Measurements from ENCODE around the gene KCNMA1. TPM values are rescaled to one million over a fixed set of nuclear protein-coding genes. Genes with fewer than 3 reads are reported as not detected.

The KCNMA1 gene
- total and polyA plus RNA-seq, 9 of the 15 experiments (the other 6 are each of a cell fraction or from before 2014, with no cell fraction given): 0.01 to 0.95 (median 0.15) TPM; not detected in 4

GRCh38 chr10:77594471-77594783, 43.2 kb downstream of the KCNMA1 start:
- DNase-seq (ENCODE audit: extremely low read depth in 1 of 4, low spot score in 3 of 4): no peak
- WGBS (ENCODE audit: insufficient coverage, low coverage, missing lambda C conversion rate): 7% methylated on average over 4 of the region's 4 CpGs
- TF ChIP-seq ZNF592 (IDR thresholded peaks at IDR 0.05) (no peak), PBX2 (CRISPR knock-in tag; IDR thresholded peaks at IDR 0.05; ENCODE audit: low read depth) (no peak), PBX2 (tag; conservative IDR thresholded peaks at IDR 0.05; ENCODE audit: low read depth) (no peak), HMGXB4 (CRISPR knock-in tag; IDR thresholded peaks at IDR 0.05) (no peak), ZNF766 (CRISPR knock-in tag; conservative IDR thresholded peaks at IDR 0.05) (no peak), MXI1 (IDR thresholded peaks at IDR 0.05; ENCODE audit: low read depth, low read length) (no peak), HIVEP1 (CRISPR knock-in tag; IDR thresholded peaks at IDR 0.05) (no peak), ZNF780A (CRISPR knock-in tag; IDR thresholded peaks at IDR 0.05) (no peak), SIN3B (IDR thresholded peaks at IDR 0.05; ENCODE audit: low read depth) (no peak), HNRNPL (IDR thresholded peaks at IDR 0.05; ENCODE audit: low read depth, low read length) (no peak), KAT2B (IDR thresholded peaks at IDR 0.05; ENCODE audit: low read depth, low read length) (no peak)
- no peak overlapping the region for H3K4me2 ChIP-seq (ENCODE audit: insufficient read depth, low read length)
- no peaks in the 10 kb centered on the region; a peak in 2 of 5 replicates for H3K4me1 ChIP-seq (replicated peaks in 1 of 2; ENCODE audit: control insufficient read depth in 2 of 2, insufficient read depth in 2 of 2, low read length in 2 of 2)
- no peaks in the 10 kb centered on the region for H3K79me2 ChIP-seq (ENCODE audit: control insufficient read depth, insufficient read depth, low read length)
- no TSS peak for BruUV-seq (replicated peaks)
- no peaks in the 10 kb centered on the region for H3K9me3 ChIP-seq (replicated peaks; ENCODE audit: control insufficient read depth, insufficient read depth, low read depth, low read length)
- CTCF ChIA-PET (ENCODE audit: low intra/inter-chr PET ratio): no interaction called here
- no peaks in the 10 kb centered on the region for H3K36me3 ChIP-seq (ENCODE audit: control insufficient read depth, insufficient read depth, low read length)
- in situ Hi-C loops (cut with MboI): no loop called here
- H3K27me3 ChIP-seq (ENCODE audit: control insufficient read depth in 2 of 2, insufficient read depth in 2 of 2, low read length in 2 of 2): peaks cover 8 to 25% of the 10 kb centered on the region in 2 experiments; a peak in 4 of 5 replicates
- peak; percentile 29 for FAIRE-seq
- no peak overlapping the region; a peak in 1 of 4 replicates for H3K9ac ChIP-seq (ENCODE audit: insufficient read depth in 1 of 2, low read depth in 2 of 2, low read length in 2 of 2)
- no peak for ATAC-seq
- intact Hi-C loops (cut with micrococcal nuclease): no loop called here
- no peak overlapping the region for H3K27ac ChIP-seq (ENCODE audit: extremely low read depth, low read depth, low read length)
- no peaks in the 10 kb centered on the region for H4K20me1 ChIP-seq (replicated peaks; ENCODE audit: control insufficient read depth, insufficient read depth, low read length)
- POLR2A ChIA-PET: no interaction called here
- H3K9me1 ChIP-seq (ENCODE audit: control insufficient read depth, insufficient read depth, low read length): no peaks in the 10 kb centered on the region
- no peak overlapping the region for H3K4me3 ChIP-seq
- H2AFZ ChIP-seq (ENCODE audit: low read depth, low read length): no peak overlapping the region
